Fibroblast of skin of right biceps (primary cell): ENCODE results near the gene ATP2A3.
A peak's percentile ranks its signal among the peaks of the same experiment; 100 is the strongest.

Experiments used
- DNase-seq: peaks from one replicate; pipeline ENCODE4 v3.0.0-alpha.2; 2013

The ATP2A3 gene

DNA sequence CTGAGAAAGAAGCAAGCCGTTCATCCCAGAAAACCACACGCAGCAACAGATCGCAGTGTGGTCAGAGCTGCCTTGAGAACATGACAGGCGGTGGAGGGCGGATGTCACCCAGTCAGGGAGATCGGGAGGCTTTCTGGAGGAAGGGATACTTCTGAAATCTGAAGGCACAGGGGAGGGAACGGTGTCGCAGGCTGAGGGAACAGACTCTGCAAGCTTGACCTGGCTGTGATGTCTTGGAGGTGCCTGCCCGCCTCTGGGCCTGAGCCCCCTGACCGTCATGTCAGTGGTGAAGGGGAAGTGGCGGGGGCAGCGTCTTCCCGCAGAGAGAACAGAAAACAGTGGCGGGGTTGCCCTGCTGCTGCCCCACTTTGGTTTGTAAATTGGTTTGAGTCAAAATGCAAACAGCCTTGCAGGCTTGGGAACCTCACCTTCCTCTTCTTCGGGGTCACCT, 8.1 kb upstream of the ATP2A3 start:
- no peak for DNase-seq

DNA sequence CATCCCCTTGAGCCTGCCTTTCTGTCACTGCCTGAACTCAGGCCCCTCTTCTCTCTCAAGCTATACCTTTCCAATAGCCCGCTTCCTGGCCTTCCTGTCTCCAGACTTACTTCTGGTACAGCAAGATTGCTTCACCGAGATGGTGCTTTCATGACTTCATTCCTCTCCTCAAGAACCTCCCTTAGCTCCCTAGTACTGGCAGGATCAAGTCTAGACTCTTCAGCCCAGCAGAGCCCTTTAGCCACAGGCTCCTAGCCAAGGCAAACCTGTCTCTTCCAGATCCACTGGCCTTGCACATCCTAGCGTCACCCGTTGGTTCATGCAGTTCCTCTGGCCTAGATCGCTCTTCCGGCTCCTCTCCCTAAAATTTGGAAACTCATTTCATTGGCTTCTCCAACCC, 6.4 kb upstream of the ATP2A3 start:
- DNase-seq: no peak

DNA sequence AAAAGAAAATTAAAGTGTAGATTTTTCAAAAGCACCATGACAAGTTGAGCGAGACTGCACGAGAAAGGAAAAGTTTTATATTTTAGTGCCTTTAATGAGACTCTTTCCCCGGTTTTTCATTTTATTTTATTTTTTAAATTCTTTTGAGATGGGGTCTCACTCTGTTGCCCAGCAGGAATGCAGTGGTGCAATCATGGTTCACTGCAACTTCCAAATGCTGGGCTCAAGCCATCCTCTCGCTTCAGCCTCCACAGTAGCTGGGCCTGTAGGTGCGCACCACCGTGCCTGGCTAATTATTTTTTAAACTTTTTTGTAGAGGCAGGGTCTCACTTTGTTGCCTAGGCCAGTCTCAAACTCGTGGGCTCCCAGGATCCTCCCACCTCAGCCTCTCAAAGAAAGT, 5.7 kb upstream of the ATP2A3 start:
- no peak for DNase-seq

DNA sequence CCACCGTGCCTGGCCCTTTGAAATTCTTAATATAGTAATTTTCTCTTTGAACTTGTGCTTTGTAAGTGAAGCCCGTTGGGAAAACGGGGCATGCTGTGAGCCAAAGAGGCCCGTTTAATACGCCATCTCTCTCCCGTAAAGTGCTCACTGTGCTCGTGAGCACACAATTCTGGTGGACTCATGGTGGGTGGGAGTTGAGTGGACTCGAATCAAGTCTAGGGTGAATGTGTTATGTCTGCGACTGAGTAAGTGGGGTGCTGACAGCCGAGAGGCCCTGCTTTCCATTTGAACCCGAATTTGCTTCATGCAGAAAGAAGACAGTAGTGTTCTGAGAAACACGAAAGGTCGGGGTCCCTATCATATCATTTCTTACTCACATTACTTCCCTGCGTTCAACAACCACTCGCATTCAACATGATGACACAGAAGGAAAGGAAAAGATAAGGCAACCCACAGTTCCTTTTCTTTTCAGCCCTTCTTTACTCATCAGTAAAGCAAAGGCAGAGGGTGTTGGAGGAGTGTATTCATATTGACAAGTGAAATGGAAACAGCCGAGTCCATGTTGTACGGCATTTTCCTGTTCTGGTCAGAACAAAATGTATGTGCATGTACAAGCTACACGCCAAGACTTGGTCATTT, 4.8 kb upstream of the ATP2A3 start:
- no peak for DNase-seq

DNA sequence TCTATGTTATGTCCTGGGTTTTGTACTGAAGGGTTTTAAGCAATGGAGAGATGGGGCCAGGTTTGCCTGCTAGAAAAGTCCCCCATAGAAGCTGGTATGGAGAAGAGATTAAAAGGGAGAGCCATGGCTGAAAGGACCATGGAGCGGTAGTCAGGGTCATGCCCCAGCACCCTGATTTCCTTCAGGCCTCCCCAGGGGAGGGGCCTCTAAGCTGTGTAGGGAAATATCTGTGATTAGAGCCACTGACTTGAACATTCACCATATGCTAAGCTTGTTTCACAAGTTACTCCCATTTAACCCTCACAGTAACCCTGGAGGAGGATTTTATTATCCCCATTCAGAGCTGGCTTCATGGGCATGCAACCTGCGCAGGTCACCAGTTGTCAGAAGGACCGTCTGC, 3.8 kb upstream of the ATP2A3 start:
- no peak for DNase-seq

DNA sequence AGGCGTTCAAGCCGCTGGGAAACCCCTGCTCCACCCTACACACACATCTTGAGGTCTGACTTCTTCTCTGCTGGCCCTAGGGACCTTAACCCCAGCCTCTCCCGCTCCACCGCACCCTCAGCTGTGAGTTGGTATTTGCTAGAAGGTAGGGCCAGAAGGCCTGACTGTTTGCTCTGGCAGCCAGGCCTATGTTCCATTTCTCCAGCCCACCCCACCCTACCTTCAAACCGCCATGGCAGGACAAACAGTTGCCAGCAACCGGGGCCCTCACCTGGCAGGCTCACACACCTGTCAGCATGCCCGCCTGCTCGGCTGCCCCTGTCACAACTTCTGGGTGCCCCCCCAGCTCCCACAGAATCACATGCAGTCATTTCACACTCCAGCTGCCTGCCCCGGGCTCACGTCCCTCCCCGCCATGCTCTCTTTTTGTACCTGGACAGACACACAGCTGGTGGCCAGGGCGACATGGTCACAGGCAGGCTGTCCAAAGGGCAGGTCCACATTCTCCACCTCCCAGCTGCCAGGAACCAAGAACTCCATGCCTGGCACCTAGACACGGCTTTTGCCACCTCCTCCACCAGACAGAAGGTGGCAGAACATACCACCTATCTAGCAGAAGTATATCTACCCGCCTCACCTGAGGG, 2.6 kb upstream of the ATP2A3 start:
- DNase-seq: no peak

DNA sequence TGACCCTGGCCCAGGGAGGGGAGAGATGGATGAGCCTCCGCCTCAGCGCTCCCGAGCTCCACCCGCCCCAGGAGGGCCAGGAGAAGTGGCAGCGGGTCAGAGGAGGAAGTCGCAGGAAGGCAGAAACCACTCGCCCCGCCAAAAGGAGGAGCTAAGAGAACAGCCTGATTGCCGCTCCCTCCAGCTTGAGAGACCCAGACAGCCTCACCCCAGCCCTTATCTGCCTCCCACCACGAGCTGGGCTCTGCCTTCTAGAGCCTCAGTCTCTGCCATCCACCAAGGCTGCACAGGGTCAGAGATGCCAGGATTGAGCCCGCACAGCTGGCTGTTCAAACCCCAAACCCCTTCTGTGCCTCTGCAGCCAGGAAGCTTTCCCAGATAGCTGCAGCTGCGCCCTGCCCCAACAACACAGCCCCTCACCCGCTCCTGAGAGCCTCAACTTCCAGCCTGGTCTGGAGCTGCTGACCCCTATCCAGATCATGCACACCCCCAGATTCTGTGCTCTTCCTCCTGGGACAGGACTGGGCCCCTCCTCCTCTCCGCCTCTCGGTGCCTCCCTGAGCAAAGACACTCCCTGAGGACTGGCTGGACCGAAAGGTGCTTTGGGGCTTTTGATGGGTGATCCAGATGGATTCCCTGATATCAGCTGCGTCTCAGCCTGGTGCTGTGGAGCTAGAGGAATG, 1.0 kb upstream of the ATP2A3 start:
- DNase-seq: peak; percentile 30

DNA sequence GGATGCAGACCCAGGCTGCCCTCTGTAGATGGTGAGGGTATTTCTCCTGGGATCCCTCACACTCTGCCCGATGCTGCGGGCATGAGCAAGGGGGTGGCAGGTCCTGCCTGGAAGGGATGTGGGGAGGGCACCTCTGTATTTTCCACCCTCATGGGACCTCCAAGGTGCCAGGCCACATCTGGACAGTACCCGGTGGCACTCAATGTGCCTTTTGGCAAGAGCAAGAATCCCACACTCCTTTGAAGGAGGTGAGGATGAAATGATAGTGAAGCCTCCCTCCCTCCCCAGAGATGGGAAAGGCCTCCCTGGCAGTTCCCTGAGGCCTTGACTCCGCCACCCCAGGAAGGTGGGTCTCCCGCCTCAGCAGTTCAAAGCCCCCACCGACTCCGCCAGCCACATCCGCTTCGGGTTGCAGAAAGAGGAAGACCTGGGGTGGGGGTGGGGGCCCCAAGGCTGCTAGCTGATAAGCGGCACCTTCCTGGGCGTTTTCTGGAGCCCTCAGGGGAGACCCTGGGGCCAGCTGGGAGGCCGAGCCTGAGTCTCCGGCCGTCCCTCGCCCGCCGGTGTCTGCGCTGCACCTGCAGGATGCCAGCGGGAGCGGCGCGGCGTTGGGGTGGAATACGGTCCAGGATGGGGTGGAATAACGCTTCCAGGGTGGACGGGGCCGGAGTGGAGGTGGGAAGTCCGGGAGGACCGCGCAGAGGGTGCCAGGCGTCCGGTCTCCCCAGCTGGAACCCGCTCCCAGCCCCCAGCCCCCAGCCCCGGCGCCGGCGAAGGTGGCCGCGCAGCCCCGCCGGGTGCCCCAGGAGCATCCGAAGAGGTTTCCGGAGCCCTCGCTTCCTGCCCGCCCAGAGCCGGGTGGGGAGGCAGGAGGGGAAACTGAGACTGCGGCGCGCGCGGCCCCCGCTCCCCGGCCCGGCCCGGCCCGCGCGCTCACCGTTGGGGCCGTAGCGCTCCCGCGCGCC, 718 bp downstream of the ATP2A3 start:
- no peak for DNase-seq

DNA sequence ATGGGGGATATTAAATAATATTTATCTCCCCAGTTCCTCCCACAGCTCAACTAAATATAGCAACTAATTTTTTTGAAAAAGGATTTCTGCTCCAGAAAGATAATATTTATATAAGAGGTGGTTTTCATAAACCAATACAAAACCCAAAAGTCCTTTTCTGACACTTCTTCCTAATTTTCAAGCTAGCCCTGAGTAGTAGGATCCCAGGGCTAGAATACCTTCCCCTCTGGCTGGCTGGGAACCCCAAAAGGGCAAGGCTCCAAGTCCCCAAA, 1.3 kb downstream of the ATP2A3 start:
- no peak for DNase-seq

DNA sequence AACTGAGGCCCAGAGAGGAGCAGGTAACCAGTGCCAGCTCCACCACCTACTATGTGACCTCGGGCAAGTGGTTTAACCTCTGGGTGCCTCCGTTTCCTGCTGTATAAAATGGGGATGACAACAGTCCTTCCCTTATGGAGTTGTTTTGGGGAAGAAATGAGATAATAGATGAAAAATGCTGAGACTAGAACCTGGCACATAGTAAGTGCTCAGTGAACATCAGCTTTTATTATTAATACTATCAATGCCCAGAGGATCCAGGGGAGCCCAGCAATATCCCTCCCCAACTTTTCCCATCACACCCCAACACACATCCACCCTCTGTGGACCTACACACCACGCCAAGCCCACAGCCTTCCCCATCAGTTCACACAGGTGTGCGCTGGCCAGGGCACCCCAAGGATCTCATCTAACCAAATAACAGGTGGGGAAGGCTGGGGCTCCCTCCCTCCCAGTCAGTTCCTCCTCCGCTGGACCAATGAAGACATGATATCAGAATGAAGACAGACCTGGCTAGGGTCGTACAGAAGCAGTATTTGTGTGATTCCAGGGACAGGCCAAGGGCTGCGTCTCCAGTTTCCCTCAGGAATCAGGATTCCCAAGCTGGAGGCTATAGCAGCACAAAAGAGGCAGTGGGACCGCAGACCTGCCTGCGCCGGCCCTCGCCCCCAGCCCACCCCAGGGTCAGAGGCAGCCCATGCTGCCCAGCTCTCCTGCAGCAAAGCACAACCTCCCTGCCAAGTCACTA, 1.8 kb downstream of the ATP2A3 start:
- DNase-seq: no peak

DNA sequence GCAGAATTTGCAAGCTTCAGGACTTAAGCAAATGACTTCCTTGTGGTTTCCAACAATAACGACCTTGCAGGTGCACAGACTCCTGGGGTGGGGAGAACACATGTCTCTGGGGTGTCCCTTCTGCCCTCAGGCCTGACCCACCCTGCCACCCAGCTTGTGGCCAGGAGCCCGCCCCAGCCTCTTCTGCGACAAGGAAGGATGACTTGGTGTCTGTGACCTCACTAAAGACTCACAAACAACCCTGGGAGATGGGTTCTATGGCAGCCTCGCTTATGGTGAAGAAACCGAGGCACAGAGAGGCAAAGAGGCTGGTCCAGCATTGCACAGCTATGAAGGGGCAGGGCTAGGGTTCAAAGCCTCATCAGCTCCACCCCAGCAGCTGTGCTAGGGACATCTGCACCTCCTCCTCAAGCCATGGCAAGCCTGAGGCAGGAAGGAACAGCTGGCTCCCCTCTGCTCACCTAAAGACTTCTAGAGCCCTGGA, 2.6 kb downstream of the ATP2A3 start:
- DNase-seq: no peak

DNA sequence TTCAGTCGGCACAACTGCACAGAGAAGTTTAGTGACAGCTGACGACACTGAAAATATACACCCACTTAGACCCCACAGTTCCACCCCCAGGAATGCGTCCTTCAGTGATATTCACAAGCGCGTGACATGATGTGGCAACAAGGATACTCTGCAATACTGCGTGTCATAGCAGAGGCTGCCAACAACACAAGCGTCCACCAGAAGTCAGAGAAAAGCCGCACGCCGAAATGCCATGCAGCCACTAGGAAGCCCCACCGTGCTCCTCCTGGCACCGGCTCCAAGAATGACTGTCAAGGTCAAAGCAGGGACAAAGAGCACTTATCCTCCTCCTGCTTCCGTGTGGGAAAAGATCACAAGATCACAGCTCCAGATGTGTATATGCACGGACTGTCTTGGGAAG, 3.5 kb downstream of the ATP2A3 start:
- no peak for DNase-seq

DNA sequence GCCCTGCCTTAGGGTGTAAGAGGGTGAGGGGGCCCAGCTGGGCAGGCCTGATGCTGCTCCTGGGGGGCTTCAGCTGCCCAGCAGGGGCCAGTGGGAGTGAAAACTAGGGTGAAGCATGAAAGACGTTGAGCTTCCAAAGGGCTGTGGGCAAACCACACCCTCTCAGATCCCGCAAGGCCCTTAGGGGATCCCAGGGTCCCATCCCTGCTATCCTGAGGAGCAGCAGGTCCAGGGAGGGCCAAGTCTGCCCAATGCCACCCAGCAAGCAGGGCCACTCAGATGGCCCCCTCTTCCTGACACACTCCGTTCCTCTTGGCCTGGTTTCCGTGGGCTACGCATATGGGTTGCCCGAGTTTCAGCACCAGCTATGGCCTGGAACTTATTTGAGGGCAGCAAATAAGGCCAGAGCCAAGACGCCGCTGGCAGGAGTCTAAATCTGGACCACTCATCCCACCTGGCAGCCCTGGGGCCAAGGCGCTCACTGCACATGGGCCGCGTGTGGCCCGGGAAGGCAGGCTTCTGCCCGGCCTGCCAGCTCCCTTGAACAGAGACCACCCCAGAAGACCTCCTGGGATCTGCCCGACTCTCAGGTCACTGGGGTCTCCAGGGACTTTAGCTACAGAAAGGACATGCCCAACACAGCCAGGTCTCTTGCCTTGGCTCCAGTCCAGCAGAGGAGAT, 4.2 kb downstream of the ATP2A3 start:
- DNase-seq: no peak

DNA sequence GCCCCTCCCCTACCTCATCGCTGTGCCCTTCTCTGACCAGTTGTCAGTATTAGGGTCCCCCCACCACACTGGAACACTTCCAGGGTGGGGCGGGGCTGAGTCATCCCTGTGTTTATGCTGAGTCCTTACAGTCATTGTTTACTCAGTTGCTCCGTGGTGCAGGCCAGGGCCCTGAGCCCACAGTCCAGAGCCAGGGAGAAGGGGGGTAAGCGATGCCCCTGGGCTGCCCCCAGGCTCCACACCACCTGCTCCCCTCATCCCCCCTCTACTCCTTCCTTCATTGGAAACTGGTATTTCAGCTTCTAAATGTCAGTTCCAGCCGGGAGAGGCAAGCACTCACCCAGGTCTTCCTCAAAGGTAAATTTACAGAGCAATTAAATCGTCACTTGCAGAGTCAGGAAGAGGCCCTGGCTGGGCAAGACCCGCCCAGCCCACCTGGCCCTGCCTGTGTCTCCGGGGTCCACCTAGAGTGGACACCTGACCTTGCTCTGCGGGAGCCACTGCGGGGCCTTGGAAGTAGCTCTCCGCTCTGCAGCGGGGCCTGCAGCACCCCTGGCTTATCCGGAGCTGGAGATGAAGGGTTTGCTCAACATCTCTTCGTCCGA, 4.8 kb downstream of the ATP2A3 start:
- DNase-seq: peak; percentile 22

DNA sequence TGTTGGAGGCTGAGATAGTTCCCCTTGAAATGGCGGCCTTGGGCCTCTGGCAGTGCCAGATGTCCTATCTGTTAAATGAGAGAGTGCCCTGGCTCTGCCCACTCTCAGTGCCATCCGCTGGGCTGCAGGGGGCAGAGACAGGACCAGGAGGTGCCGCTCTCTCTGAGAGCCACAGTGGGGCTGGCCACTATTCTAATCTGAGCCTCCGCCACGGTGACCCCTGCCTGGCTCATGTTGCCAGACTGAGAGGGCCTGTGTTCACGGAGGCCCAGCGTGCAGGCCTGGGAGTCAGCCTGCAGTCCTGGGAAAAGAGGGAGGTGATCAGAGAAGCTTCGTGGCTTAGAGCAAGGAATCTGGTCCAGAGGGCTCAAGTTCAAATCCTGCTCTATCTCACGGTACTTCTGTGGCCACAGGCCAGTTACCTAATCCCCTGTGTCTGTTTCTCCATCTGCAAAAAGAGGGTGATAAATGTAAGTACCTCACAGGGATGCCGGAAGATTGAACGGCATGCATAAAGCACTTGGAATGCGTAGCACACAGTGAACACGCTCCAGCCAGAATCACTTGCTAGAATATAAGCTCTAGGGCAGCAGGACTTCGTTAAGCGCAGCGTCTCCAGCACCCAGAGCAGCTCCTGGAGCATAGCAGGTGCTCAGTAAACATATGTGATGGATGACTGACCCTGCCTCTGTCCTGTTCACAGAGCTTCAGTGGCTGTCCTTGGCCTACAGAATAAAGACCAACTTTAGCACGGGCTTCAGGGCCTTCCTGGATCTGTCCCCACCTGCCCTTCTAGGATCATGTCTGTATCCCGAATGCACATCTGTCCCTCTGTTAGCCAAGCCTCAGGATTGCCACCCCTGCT, 6.3 kb downstream of the ATP2A3 start:
- no peak for DNase-seq

DNA sequence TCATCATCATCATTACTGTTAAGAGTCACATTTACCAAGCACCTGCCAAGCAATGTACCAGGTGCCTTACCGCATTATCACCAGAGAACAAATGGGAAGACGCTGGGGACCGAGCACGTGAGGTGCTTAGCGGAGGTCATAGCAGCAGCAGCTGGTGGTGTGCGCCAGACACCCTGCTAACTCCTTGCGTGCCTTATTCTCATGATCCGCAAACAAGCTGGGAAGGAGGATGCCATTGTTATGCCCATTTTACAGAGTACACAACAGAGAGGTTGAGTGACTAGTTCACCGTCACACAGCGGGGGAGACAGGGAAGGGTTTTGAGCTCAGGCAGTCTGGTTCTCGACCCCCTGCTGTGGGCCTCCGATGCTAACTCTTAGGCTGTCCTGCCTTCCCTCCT, 7.3 kb downstream of the ATP2A3 start:
- no peak for DNase-seq

DNA sequence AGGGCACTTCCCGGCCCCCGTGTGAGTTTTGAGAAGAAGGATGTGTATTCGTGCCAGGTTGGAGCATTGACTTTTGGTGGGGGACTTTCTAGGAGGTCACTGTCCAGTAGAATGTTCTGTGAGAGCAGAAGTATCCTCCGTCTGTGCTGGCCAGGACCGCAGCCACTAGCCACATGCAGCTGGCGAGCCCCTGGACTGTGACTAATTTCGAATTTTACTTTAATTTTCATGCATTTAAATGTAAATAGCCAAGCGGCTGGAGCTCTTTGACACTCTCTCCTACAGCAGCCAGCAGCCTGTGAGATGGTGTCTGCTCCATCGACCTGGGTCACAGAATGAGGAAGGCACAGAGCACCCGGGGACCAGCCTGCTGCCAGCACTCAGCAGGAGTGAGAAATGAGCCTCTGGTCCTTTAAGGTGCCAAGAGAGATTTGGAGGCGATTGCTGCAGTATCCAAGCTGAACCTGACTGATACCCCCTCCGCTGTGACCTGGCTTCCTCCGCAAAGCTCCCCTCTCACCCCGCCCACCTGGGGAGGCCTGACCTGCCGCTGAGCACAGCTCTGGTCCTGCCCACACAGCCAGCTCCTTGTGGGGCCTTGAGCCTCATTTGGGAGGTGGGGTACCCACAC, 7.8 kb downstream of the ATP2A3 start:
- no peak for DNase-seq

DNA sequence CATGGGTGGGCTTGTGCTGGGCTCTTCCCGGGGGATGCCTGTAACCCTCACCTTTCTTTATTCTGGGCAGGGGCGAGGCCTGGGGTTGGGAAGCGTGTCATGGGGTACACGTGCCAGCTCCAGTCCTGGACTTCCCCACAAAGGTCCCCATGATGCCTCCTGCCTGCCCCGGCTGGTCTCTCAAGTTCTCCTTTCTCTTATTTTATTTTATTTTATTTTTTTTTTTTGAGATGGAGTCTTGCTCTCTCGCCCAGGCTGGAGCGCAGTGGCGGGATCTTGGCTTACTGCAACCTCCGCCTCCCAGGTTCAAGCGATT, 8.6 kb downstream of the ATP2A3 start:
- no peak for DNase-seq

DNA sequence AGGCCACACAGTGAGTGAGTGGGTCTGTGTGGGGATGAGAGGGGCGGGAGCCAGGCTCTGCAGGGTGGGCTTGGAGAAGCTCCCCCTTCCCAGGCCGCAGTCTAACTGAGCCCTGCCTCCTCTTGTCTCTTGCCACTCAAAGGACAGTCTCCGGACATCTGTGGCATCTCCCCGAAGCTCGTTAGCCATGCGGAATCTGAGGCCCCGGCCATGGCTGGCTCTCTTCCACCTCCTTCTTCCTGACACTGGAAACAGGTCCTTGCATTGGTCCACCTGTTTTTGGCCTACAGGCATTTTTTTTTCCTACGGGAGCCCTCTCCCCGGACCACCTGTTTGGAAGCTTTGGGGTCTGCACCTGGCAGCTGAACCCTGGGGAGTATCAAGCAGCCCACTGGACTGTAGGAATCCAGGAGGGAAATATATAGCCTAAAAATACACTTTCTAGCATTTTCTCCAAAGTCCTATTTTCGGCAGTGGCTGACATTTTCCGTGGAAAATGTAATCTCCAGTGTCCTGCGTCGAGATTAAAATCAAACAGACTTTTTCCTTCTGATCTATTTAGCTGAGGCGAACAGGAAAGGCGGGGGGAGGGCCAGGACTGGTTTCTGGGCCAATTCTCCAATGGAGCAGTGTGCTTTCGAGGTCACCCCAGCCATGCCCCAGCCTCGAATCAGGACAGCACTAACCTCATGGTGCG, 9.1 kb downstream of the ATP2A3 start:
- no peak for DNase-seq

DNA sequence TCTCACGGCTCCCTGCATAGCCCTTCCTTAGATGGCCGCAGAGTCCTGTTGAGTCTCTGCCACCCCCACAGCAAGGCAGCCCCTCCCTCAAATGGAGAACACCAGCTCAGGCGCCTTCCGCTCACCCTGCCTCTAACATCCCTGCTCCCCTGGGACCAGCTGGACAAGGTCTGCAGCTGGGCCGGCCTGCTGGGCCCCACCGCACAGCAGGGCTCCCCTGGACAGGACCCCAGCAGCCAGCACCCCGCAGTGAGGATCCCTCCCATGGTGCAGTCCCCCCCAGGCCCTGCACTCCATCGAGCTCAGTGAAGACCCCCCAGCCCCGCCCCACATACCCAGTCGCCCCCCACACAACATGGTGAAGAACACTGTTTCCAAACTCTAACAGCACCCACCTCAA, 10.2 kb downstream of the ATP2A3 start:
- no peak for DNase-seq
